Hematopoietic multipotent progenitor cell treated with erythropoietin and hydrocortisone succinate and interleukin-3 and kit ligand, for 4 days (in vitro differentiated cells): ENCODE data around the gene CTAG1A.
"Not testable (repeated sequence)": the region's sequence is repeated elsewhere in the genome, so short reads cannot be mapped to it uniquely, and the experiment has no call there.

Experiments used
- DNase-seq: peaks from one replicate; pipeline ENCODE4 v3.0.0-alpha.2; 2015

Gene CTAG1A

GRCh38 chrX:154584585-154585183, at the start of gene CTAG1A:
TSS of gene CTAG1A (plus strand) at chrX:154585133. CDS start at chrX:154585207, 74 bp downstream.
- not testable (repeated sequence) for DNase-seq

DNA sequence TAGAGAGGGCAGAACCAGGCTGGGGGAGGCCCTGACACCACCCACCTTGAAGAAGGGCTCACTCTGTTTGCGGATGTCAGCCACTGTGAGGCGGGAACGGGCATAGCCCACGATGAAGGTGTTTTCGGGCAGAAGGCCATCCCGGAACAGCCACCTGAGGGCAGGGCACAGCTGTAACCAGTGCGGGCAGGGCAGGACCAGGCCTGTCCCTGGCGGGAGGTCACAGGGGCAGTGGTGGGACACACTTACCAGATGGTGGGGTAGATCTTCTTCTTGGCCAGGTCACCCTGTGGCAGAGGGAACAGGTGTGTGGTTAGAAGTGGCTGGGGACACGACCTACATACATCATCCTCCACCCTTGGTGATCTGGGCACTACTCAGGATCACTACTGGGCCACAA, 49.0 kb upstream of the CTAG1A start:
- DNase-seq: no peak

- DNase-seq: no peak
These were observed 45.9 kb upstream of the CTAG1A start for GRCh38 chrX:154539077-154539476.

GRCh38 chrX:154540365-154540764, 44.6 kb upstream of the CTAG1A start:
- DNase-seq: not testable (repeated sequence)

DNA sequence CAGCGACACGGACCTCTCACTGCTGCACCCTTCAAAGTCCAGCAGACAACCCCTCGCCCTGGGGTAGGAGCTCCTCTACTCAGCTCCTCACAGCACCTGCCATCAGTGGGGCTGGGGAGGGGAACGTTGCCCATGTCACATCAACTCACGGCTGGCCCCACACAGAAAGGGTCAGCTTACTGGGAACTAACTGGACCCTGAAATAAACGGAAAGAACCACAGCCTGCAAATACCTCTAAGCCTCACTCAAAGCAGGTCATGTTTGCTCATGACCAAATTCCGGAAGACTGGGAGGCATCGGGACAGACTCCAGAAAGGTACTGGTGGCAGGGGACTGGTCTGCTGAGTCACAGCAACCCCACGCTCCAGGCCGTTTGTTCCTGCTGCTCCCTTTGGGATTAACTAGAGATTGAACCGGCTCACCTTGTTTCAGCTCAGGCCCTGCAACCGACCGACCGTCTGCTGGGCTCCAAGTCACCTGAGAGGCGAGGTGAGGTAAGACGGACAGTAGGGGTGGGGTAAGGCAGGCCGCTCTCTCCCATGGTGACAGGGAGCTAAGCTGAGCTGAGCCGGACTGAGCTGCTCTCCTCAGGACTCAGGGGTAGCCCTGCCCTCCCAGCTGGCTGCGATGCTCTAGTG, 43.9 kb upstream of the CTAG1A start:
- DNase-seq: no peak

GRCh38 chrX:154541589-154541895, 43.4 kb upstream of the CTAG1A start:
- no peak for DNase-seq

- peak; percentile 95 for DNase-seq
These were observed 42.8 kb upstream of the CTAG1A start for GRCh38 chrX:154541896-154542722.

- DNase-seq: peak; percentile 82
These were observed 42.1 kb upstream of the CTAG1A start for GRCh38 chrX:154542723-154543424.

DNA sequence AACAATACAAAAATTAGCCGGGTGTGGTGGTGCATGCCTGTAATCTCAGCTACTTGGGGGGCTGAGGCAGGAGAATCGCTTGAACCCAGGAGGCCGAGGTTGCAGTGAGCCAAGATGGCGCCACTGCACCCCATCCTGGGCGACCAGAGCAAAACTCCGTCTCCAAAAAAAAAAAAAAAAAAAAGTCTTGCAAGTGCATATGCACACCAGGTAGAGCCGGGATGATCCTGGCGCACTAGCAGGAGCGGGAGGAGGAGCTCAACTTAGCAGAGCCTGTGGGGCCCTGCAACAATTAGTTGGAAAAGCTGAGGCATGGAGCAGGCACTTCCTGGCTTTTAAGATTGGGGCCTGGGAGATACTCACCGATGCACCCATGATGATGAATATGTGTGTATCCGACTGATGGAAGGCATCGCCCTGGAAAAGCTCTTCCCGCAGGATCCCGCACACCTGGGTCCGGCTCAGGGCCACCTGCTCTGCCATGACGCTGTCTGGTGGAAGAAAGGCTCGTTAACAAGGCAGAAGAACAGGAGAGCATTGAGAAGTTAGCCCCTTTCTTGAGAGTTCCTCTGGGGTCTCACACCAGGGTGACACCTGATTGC, 39.2 kb upstream of the CTAG1A start:
- DNase-seq: no peak

DNA sequence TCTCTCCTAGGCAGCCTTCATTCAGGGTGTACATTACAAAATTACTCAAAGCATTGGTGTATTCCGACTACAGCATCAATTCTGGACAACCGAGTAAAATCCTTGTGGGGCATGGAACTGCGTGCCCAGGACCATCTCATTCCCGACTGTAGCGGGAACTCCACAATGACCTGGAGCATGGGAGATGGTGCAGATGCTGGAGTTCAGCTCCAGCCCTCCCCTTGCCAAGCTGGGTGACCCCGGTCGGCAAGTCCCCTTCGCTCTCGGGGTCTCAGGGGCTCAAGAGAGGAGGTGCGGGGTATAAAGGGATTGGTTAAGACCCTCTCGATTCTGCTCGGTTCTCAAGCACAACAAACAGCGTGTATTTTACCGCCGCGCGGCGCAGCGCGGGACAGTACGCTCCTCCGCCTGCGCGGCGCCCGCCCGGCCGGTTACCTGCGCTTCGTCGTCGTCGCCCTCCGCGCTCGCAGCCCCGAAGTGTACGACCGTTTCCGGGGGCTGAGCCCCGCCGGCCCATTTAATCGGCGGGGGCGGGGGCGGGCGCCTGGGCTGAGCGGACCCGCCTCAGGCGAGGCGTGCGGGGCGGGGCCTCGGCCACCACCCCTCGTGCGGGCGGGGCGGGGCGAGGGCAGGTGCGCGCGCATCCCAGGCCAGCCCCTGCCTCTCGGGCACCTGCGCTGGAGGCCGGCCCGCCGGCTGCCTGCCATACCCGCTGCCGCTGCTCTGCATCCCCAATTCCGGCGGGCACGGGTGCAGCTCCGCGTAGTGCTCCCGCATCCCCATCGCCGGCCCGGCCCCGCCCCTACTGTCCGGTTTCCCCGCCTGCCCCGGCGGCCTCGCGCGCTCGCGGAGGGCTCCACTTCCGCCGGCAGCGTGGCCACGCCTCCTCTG, 38.3 kb upstream of the CTAG1A start, which contains the start of gene G6PD:
G6PD (minus strand) TSS at position 493 of the 891 bp plus-strand sequence. CDS start 691 bp downstream, outside the sequence.
- peak; percentile 88 for DNase-seq

- DNase-seq: peak; percentile 95
These were observed 37.5 kb upstream of the CTAG1A start, which contains the start of gene IKBKG for GRCh38 chrX:154547245-154548027. TSS of gene IKBKG (plus strand) at chrX:154547620. CDS start at chrX:154552003, 4,383 bp downstream.

- DNase-seq: no peak
These were observed 37.0 kb upstream of the CTAG1A start for GRCh38 chrX:154548028-154548316.

- no peak for DNase-seq
These were observed 35.2 kb upstream of the CTAG1A start for GRCh38 chrX:154549766-154550165.

- not testable (repeated sequence) for DNase-seq
These were observed 32.7 kb upstream of the CTAG1A start for GRCh38 chrX:154552112-154552806.

- DNase-seq: not testable (repeated sequence)
These were observed 26.8 kb upstream of the CTAG1A start for GRCh38 chrX:154558060-154558690.

GRCh38 chrX:154558896-154559295, 26.0 kb upstream of the CTAG1A start:
- DNase-seq: not testable (repeated sequence)

DNA sequence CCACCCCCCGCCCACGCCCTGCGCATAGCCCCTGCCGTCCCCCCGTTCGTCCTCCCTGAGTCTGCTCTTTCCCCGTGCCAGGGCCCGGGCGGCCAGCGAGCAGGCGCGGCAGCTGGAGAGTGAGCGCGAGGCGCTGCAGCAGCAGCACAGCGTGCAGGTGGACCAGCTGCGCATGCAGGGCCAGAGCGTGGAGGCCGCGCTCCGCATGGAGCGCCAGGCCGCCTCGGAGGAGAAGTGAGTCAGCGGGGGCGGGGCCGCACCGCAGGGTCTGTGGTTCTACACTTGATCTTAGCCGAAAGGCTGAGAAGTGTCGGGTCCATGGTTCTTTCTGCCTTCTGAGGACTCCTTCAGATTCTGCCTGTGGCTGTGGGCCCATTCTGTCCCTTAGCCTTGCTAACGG, 24.6 kb upstream of the CTAG1A start:
- DNase-seq: not testable (repeated sequence)

- DNase-seq: not testable (repeated sequence)
These were observed 22.6 kb upstream of the CTAG1A start for GRCh38 chrX:154562295-154562694.

- not testable (repeated sequence) for DNase-seq
These were observed 14.6 kb upstream of the CTAG1A start for GRCh38 chrX:154570361-154570760.

DNA sequence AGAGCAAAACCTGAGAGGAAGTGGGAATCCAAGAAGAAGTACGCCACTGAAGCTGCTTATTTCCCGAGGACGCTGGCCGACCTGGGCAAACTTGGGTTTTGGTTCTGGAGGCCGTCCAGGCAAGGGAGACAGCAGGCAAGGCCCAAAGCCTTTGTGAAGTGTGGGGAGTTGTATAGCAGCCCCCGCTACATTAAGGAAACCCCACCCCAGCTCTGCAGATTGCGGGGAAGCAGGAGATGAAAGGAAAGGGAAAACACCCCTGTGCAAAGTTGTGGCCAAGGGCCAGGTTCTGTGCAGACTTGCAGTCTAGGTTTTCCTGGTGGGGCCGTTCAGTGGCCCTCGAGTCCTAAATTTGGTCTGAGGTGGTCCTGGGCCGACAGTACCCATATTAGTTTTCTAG, 11.9 kb upstream of the CTAG1A start:
- not testable (repeated sequence) for DNase-seq
